ENCODE measurements around the gene CBLC.

CBLC gene

DNA sequence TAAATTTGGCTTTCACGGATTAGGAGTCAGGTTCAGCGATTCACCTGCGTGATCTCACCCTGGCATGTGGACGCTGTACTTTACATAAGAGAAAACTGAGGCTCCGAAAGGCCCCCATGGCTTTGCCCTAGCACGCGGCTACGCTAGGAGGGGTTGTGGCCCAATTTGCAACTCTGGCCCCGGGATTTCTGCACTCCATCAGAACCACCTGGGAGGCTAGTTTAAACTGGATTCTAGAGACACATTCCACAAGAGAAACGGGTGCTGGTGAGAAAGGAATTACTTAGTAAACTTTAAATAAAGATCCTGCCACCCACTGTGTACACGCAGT lies 23.0 kb upstream of the CBLC start:
- Histone ChIP-seq H4K20me1 (ENCODE audit: insufficient read depth, low read length) (peaks cover 16% of the 10 kb centered on the region), H3K4me1 (ENCODE audit: insufficient read depth, low read length) (peaks cover 22% of the 10 kb centered on the region), H3K4me3 (ENCODE audit: low read depth in 1 of 2, low read length in 2 of 2) (no peak overlapping the region), H3K4me2 (ENCODE audit: insufficient read depth, low read length) (no peak overlapping the region), H3K36me3 (ENCODE audit: insufficient read depth, low read length) (no peaks in the 10 kb centered on the region), H3K9ac (ENCODE audit: low read depth, low read length) (no peak overlapping the region), H3K9me3 (ENCODE audit: insufficient read depth, low read length, severe bottlenecking) (no peaks in the 10 kb centered on the region), H3K27me3 (ENCODE audit: insufficient read depth, low read length, poor library complexity) (peaks cover 12% of the 10 kb centered on the region), H3K79me2 (ENCODE audit: insufficient read depth, low read length) (no peaks in the 10 kb centered on the region), H3K27ac (ENCODE audit: low read length) (no peak overlapping the region), H2AFZ (ENCODE audit: low read depth, low read length) (no peak overlapping the region)
- DNase-seq (no peak), ATAC-seq (ENCODE audit: insufficient read depth, low read depth) (no peak)
- no peak for TF ChIP-seq CTCF (IDR thresholded peaks at IDR 0.05; ENCODE audit: borderline replicate concordance, extremely low read depth, low read length, poor library complexity, severe bottlenecking)
- no peak for TF ChIP-seq EZH2 (IDR thresholded peaks at IDR 0.05; ENCODE audit: borderline replicate concordance, low read depth, low read length, severe bottlenecking)

GRCh38 chr19:44755219-44755618 lies 22.5 kb upstream of the CBLC start:
- H3K4me2 ChIP-seq (ENCODE audit: insufficient read depth, low read length) = no peak overlapping the region
- no peak overlapping the region for H3K27ac ChIP-seq (ENCODE audit: low read length)
- H3K4me1 ChIP-seq (ENCODE audit: insufficient read depth, low read length) = peaks cover 22% of the 10 kb centered on the region
- H2AFZ ChIP-seq (ENCODE audit: low read depth, low read length) = no peak overlapping the region
- no peak for TF ChIP-seq EZH2 (IDR thresholded peaks at IDR 0.05; ENCODE audit: borderline replicate concordance, low read depth, low read length, severe bottlenecking)
- no peak for TF ChIP-seq CTCF (IDR thresholded peaks at IDR 0.05; ENCODE audit: borderline replicate concordance, extremely low read depth, low read length, poor library complexity, severe bottlenecking)
- DNase-seq = no peak
- no peak overlapping the region for H3K4me3 ChIP-seq (ENCODE audit: low read depth in 1 of 2, low read length in 2 of 2)
- no peaks in the 10 kb centered on the region for H3K79me2 ChIP-seq (ENCODE audit: insufficient read depth, low read length)
- peaks cover 16% of the 10 kb centered on the region for H4K20me1 ChIP-seq (ENCODE audit: insufficient read depth, low read length)
- ATAC-seq (ENCODE audit: insufficient read depth, low read depth) = no peak
- H3K9ac ChIP-seq (ENCODE audit: low read depth, low read length) = no peak overlapping the region
- no peaks in the 10 kb centered on the region for H3K9me3 ChIP-seq (ENCODE audit: insufficient read depth, low read length, severe bottlenecking)
- no peaks in the 10 kb centered on the region for H3K36me3 ChIP-seq (ENCODE audit: insufficient read depth, low read length)
- peaks cover 12% of the 10 kb centered on the region for H3K27me3 ChIP-seq (ENCODE audit: insufficient read depth, low read length, poor library complexity)

- Histone ChIP-seq H3K9me3 (ENCODE audit: insufficient read depth, low read length, severe bottlenecking) (no peaks in the 10 kb centered on the region), H3K4me3 (ENCODE audit: low read depth in 1 of 2, low read length in 2 of 2) (no peak overlapping the region), H3K27me3 (ENCODE audit: insufficient read depth, low read length, poor library complexity) (peaks cover 12% of the 10 kb centered on the region), H3K36me3 (ENCODE audit: insufficient read depth, low read length) (no peaks in the 10 kb centered on the region), H3K9ac (ENCODE audit: low read depth, low read length) (no peak overlapping the region), H3K27ac (ENCODE audit: low read length) (no peak overlapping the region), H3K4me2 (ENCODE audit: insufficient read depth, low read length) (no peak overlapping the region), H3K79me2 (ENCODE audit: insufficient read depth, low read length) (no peaks in the 10 kb centered on the region), H3K4me1 (ENCODE audit: insufficient read depth, low read length) (peaks cover 22% of the 10 kb centered on the region), H4K20me1 (ENCODE audit: insufficient read depth, low read length) (peaks cover 16% of the 10 kb centered on the region), H2AFZ (ENCODE audit: low read depth, low read length) (no peak overlapping the region)
- TF ChIP-seq EZH2 (IDR thresholded peaks at IDR 0.05; ENCODE audit: borderline replicate concordance, low read depth, low read length, severe bottlenecking) (no peak), CTCF (IDR thresholded peaks at IDR 0.05; ENCODE audit: borderline replicate concordance, extremely low read depth, low read length, poor library complexity, severe bottlenecking) (no peak)
- DNase-seq = no peak
- ATAC-seq (ENCODE audit: insufficient read depth, low read depth) = no peak
These were observed 21.6 kb upstream of the CBLC start for GRCh38 chr19:44756089-44756562.

Data from DND-41 (cell line).